GM11168 (cell line): Measurements from ENCODE around the gene SIK3.

ENCODE experiments used
- in situ Hi-C: fragments of 300-500 bp; cut with MboI; formaldehyde crosslinking; loops from one replicate; pipeline ENCODE4 v1.12.0; 2022; ENCODE audit warnings: low sequenced_read_pairs; ENCODE audit not compliant: unreplicated experiment

Gene SIK3

GRCh38 chr11:117112497-117112896 is 14.3 kb upstream of the SIK3 start:
- in situ Hi-C loops = loop anchor here (25.0 kb wide), 1 partner anchor 325 kb away; the partner anchor contains the start of genes APOA5 and ZPR1

- in situ Hi-C loops = loop anchor here (25.0 kb wide), 1 partner anchor 323 kb away; the partner anchor contains the start of genes APOA5 and ZPR1
Measured at GRCh38 chr11:117110294-117110950, 12.2 kb upstream of the SIK3 start.

DNA sequence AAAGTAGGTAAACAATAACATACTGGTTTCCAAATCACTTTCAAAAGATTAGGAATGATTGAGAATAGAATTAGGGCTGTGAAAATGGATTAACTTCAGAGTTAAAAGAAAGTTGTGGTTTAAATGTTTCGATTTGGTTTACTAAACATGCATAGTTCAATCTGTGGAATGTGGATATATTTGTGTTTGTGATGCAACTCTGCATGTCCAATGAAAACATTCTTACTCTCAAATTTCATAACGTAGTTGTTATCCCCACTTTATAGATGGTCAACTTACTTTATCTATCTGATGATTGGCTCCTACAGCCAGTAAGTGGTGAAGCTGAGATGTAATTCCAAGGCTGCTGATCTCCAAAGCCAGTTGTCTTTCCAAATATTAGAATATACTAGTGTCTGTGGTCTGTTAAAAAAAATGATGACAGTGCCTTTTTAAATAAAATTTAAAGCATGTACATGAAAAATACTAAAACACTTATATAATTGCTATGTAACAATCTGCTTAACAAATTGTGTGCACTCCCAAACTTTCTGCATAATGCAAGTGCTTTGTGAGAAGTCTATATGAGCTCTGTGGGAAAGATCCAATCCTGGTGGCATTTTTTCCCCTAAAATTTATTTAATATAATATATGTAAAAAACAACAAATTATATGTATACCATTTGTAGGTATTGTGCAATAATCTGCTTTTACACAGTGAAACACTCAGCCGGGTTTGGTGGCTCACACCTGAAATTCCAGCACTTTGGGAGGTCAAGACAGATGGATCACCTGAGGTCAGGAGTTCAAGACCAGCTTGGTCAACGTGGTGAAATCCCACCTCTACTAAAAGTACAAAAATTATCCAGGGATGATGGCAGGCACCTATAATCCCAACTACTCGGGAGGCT is 9.7 kb upstream of the SIK3 start:
- in situ Hi-C loops = loop anchor here (25.0 kb wide), 1 partner anchor 321 kb away; the partner anchor contains the start of genes APOA5 and ZPR1

GRCh38 chr11:117100556-117100955 is 2.3 kb upstream of the SIK3 start:
- in situ Hi-C loops = loop anchor here (5.0 to 25.0 kb wide), 2 partner anchors 223 to 313 kb away; partner anchors contain the start of genes APOA5 and ZPR1

GRCh38 chr11:117099696-117100095 is 1.5 kb upstream of the SIK3 start:
- in situ Hi-C loops = loop anchor here (5.0 to 25.0 kb wide), 3 partner anchors 65 to 312 kb away; partner anchors contain the start of genes APOA5 and ZPR1

DNA sequence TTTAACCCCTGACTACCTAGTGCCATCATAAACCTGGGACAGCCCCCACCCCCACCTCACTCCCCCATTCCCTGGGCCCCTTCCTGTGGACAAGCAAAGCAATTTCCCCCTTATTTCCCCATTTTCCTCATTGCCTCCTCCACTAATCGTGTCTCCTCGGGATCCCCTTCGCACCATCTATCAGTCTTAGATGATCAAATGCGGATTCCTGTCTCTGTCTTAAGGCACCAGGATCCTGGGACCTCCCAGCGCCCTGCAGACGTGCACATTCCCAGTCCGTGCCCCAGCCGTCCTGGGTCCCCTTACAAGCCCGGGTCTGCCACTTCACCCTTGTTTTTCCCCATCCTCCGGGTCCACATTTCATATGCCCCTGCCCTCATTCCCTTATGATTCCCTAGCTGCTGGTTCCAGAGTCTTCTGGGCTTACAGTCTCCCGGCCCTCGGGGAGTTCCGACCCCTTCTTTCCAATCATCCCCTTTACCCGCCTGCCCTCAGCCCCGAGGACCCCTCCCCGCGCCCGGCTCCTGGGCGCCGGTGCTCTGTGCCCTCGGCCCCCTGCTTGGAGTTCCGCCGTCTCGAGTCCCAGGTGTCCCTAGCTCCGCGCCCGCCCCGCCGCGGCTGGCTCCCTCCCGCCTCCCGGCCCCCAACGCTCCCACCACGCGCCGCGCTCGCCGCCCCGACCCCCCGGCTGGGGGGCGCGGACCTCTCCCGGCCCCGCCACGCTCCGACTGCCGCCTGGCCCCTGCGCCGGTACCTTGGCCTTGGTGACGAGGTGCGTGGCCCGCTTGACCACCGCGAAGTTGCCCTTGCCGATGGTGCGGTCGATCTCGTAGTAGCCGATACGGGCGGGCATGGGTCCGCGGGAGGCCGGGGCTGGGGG is 599 bp downstream of the SIK3 start:
- in situ Hi-C loops = loop anchor here (10.0 kb wide), 1 partner anchor 63 kb away; no protein-coding TSS in a partner anchor

GRCh38 chr11:117097014-117097388 is 1.2 kb downstream of the SIK3 start:
- in situ Hi-C loops = loop anchor here (10.0 kb wide), 1 partner anchor 62 kb away; no protein-coding TSS in a partner anchor

GRCh38 chr11:117096201-117096991 is 1.8 kb downstream of the SIK3 start:
- in situ Hi-C loops = loop anchor here (10.0 kb wide), 1 partner anchor 62 kb away; no protein-coding TSS in a partner anchor

DNA sequence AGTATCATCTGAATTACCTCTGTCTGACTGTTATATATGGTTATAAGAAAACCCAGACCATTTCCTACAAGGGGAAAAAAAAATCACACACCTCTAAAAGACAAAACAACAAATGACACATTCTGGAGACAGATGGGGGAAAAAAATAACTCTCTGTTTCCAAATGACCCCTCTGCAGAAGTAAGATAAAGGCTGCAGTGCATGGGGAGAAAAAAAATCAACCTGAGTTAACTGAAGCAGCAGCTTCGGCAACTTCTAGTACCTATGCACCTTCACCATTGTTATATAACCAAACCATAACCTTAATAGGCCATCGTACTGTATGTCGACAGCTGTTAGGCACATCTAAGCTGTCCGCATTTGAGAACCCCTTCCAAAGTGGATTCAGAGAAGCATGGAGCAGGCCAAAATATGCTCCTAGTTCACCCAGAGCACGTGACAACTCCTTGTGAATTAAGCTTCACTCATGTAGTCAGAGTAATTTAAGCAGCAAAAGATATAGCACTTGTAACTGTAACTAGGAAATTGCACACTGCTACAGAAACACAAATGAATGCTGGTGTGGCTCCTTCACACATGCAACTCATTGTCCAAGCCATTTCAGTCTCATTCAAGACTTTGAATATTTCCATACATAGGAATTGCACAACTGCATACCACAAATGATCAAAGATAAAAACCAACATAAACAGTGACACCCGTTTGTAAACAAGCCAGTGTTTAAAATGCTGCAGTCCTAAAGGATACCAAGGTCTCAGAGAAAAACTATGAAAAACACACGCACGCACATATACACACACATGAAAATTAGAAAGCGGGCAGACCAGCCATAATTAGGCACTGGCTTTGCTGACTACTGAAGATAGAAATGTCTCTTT is 2.7 kb downstream of the SIK3 start:
- in situ Hi-C loops = loop anchor here (10.0 kb wide), 1 partner anchor 61 kb away; no protein-coding TSS in a partner anchor

GRCh38 chr11:117094776-117095175 is 3.5 kb downstream of the SIK3 start:
- in situ Hi-C loops = loop anchor here (10.0 kb wide), 1 partner anchor 60 kb away; no protein-coding TSS in a partner anchor

- in situ Hi-C loops = loop anchor here (10.0 kb wide), 1 partner anchor 58 kb away; no protein-coding TSS in a partner anchor
Measured at GRCh38 chr11:117092951-117093590, 5.2 kb downstream of the SIK3 start.

- in situ Hi-C loops = loop anchor here (10.0 kb wide), 1 partner anchor 57 kb away; no protein-coding TSS in a partner anchor
Measured at GRCh38 chr11:117091753-117092477, 6.3 kb downstream of the SIK3 start.

DNA sequence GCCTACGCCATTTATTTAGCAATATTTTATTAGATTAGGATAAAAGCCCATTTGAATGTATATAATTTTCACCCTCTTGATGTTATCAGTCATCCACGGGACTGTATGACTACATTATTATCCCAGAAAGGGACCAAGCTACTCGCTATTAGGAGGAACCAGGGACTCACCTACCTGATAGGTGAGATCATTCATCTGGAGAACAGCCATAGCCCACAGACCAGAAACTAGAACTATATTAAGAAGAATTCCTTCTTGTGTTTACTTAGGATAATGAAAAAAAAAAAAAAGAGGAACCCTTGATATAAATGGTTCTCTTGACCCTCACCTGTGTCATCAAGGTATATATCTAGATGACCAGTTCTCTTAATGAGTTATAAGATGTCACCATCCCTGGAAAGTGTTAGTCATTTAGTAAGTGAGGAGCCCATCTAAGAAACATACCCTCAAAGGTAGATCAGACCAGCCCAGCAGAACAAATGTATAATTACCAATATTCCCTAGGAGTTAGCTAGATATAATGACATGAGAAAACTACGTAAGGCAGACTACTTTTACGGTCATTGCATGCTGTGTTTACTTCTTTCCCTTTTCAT is 8.0 kb downstream of the SIK3 start:
- in situ Hi-C loops = loop anchor here (10.0 kb wide), 1 partner anchor 55 kb away; no protein-coding TSS in a partner anchor

GRCh38 chr11:117089685-117090084 is 8.5 kb downstream of the SIK3 start:
- in situ Hi-C loops = loop anchor here (10.0 kb wide), 1 partner anchor 55 kb away; no protein-coding TSS in a partner anchor

- in situ Hi-C loops = no loop called here
Measured at GRCh38 chr11:117087446-117087845, 10.8 kb downstream of the SIK3 start.

- in situ Hi-C loops = no loop called here
Measured at GRCh38 chr11:117084992-117085391, 13.2 kb downstream of the SIK3 start.
